IPS-15b (cell line): Measurements from ENCODE around the gene ATP6V1B1.
A peak's percentile ranks its signal among the peaks of the same experiment; 100 is the strongest.

Source experiments
- H3K27me3 ChIP-seq: one replicate; pipeline ENCODE4 v1.6.1; 2013; ENCODE audit warnings: low read length; ENCODE audit not compliant: control insufficient read depth, insufficient read depth
- H3K36me3 ChIP-seq: one replicate; pipeline ENCODE4 v1.6.1; 2013; ENCODE audit warnings: low read length; ENCODE audit not compliant: control insufficient read depth, insufficient read depth
- H3K4me1 ChIP-seq: one replicate; pipeline ENCODE4 v1.6.1; 2013; ENCODE audit warnings: mild to moderate bottlenecking, low read length; ENCODE audit not compliant: control insufficient read depth, insufficient read depth
- H3K4me3 ChIP-seq: one replicate; pipeline ENCODE4 v1.5.1; 2013; ENCODE audit warnings: low read depth, low read length
- H3K9ac ChIP-seq: one replicate; pipeline ENCODE4 v1.6.1; 2013; ENCODE audit warnings: low read depth, mild to moderate bottlenecking, low read length
- H3K9me3 ChIP-seq: one replicate; pipeline ENCODE4 v1.6.1; 2013; ENCODE audit warnings: mild to moderate bottlenecking, low read length; ENCODE audit not compliant: control insufficient read depth, insufficient read depth

Gene ATP6V1B1

GRCh38 chr2:70903641-70904340 lies 31.9 kb upstream of the ATP6V1B1 start:
- Histone ChIP-seq H3K9me3 (no peaks in the 10 kb centered on the region), H3K36me3 (no peaks in the 10 kb centered on the region), H3K27me3 (peaks cover 98% of the 10 kb centered on the region), H3K9ac (no peak overlapping the region), H3K4me1 (peaks cover 4% of the 10 kb centered on the region), H3K4me3 (peak overlapping the region; percentile 6)

- H3K4me3 ChIP-seq, result peak overlapping the region; percentile 37
- H3K9ac ChIP-seq, result no peak overlapping the region
- peaks cover 4% of the 10 kb centered on the region for H3K4me1 ChIP-seq
- no peaks in the 10 kb centered on the region for H3K36me3 ChIP-seq
- H3K9me3 ChIP-seq, result no peaks in the 10 kb centered on the region
- H3K27me3 ChIP-seq, result peaks cover 98% of the 10 kb centered on the region
Measured at GRCh38 chr2:70904371-70905216, 31.1 kb upstream of the ATP6V1B1 start.

- no peaks in the 10 kb centered on the region for H3K36me3 ChIP-seq
- H3K9ac ChIP-seq, result no peak overlapping the region
- peak overlapping the region; percentile 18 for H3K4me3 ChIP-seq
- H3K27me3 ChIP-seq, result peaks cover 100% of the 10 kb centered on the region
- H3K9me3 ChIP-seq, result no peaks in the 10 kb centered on the region
- peaks cover 4% of the 10 kb centered on the region for H3K4me1 ChIP-seq
Measured at GRCh38 chr2:70905443-70906421, 30.0 kb upstream of the ATP6V1B1 start.

- Histone ChIP-seq H3K4me1 (no peaks in the 10 kb centered on the region), H3K9me3 (no peaks in the 10 kb centered on the region), H3K36me3 (no peaks in the 10 kb centered on the region), H3K4me3 (peak overlapping the region; percentile 10), H3K27me3 (peaks cover 100% of the 10 kb centered on the region), H3K9ac (no peak overlapping the region)
Measured at GRCh38 chr2:70906439-70907005, 29.2 kb upstream of the ATP6V1B1 start.

- Histone ChIP-seq H3K4me3 (peak overlapping the region; percentile 20), H3K36me3 (no peaks in the 10 kb centered on the region), H3K27me3 (peaks cover 93% of the 10 kb centered on the region), H3K9ac (no peak overlapping the region), H3K4me1 (no peaks in the 10 kb centered on the region), H3K9me3 (no peaks in the 10 kb centered on the region)
Measured at GRCh38 chr2:70907130-70908057, 28.3 kb upstream of the ATP6V1B1 start.

GRCh38 chr2:70916291-70916690 lies 19.4 kb upstream of the ATP6V1B1 start:
- H3K4me1 ChIP-seq, result no peaks in the 10 kb centered on the region
- peaks cover 19% of the 10 kb centered on the region for H3K27me3 ChIP-seq
- no peak overlapping the region for H3K4me3 ChIP-seq
- H3K9me3 ChIP-seq, result no peaks in the 10 kb centered on the region
- no peaks in the 10 kb centered on the region for H3K36me3 ChIP-seq
- no peak overlapping the region for H3K9ac ChIP-seq

- peaks cover 8% of the 10 kb centered on the region for H3K4me1 ChIP-seq
- H3K27me3 ChIP-seq, result peaks cover 13% of the 10 kb centered on the region
- H3K4me3 ChIP-seq, result no peak overlapping the region
- H3K9me3 ChIP-seq, result no peaks in the 10 kb centered on the region
- H3K9ac ChIP-seq, result no peak overlapping the region
- no peaks in the 10 kb centered on the region for H3K36me3 ChIP-seq
Measured at GRCh38 chr2:70918016-70918415, 17.7 kb upstream of the ATP6V1B1 start.

GRCh38 chr2:70919672-70920366 lies 15.9 kb upstream of the ATP6V1B1 start:
- no peaks in the 10 kb centered on the region for H3K9me3 ChIP-seq
- H3K4me3 ChIP-seq, result no peak overlapping the region
- no peak overlapping the region for H3K9ac ChIP-seq
- peaks cover 13% of the 10 kb centered on the region for H3K27me3 ChIP-seq
- H3K36me3 ChIP-seq, result no peaks in the 10 kb centered on the region
- H3K4me1 ChIP-seq, result peaks cover 8% of the 10 kb centered on the region

GRCh38 chr2:70920367-70920715 lies 15.4 kb upstream of the ATP6V1B1 start:
- H3K27me3 ChIP-seq, result peaks cover 19% of the 10 kb centered on the region
- H3K4me3 ChIP-seq, result no peak overlapping the region
- peaks cover 8% of the 10 kb centered on the region for H3K4me1 ChIP-seq
- no peak overlapping the region for H3K9ac ChIP-seq
- no peaks in the 10 kb centered on the region for H3K36me3 ChIP-seq
- H3K9me3 ChIP-seq, result no peaks in the 10 kb centered on the region

- Histone ChIP-seq H3K4me3 (no peak overlapping the region), H3K27me3 (peaks cover 25% of the 10 kb centered on the region), H3K9ac (no peak overlapping the region), H3K9me3 (no peaks in the 10 kb centered on the region), H3K36me3 (no peaks in the 10 kb centered on the region), H3K4me1 (peaks cover 8% of the 10 kb centered on the region)
Measured at GRCh38 chr2:70921031-70921430, 14.7 kb upstream of the ATP6V1B1 start.
